Panc1 (cell line): ENCODE results near the gene GYPA. TPM values are rescaled to one million over a fixed set of nuclear protein-coding genes. Genes with fewer than 3 reads are reported as not detected.

Experiments
- ATAC-seq: fragments of 200-7000 bp; cut with Tn5 transposase; 2 replicates; pipeline ENCODE4 v1.9.1; 2020; ENCODE audit warnings: mild to moderate bottlenecking, moderate library complexity
- BruUV-seq: library from RNA; stranded (reverse); fragments of 400-500 nt; replicated peaks from 2 replicates; lab custom pipeline; 2021; lab: Mats Ljungman, UMichigan
- CTCF ChIA-PET: fragments of 300-600 bp; sonication (Branson Sonifier 250); formaldehyde crosslinking; loops from one replicate; lab custom pipeline; 2022; ENCODE audit warnings: antibody characterized with exemption; lab: Charles Lee
- POLR2A ChIA-PET: fragments of 300-600 bp; sonication (Branson Sonifier 250); formaldehyde crosslinking; loops from one replicate; lab custom pipeline; 2022; ENCODE audit warnings: antibody characterized with exemption; lab: Charles Lee
- DNase-seq: peaks from one replicate; pipeline ENCODE4 v3.0.0-alpha.2; 2010; ENCODE audit warnings: low read depth, low spot score
- H3K27ac ChIP-seq: 2 replicates; pipeline ENCODE4 v1.5.1; 2011; ENCODE audit warnings: mild to moderate bottlenecking, low read length, inconsistent platforms
- H3K27me3 ChIP-seq: fragments of 200-500 bp; sonication (Bioruptor generic); 2 replicates; pipeline ENCODE4 v1.6.0; 2014; ENCODE audit warnings: low read length, inconsistent platforms; ENCODE audit not compliant: control insufficient read depth, insufficient read depth
- H3K36me3 ChIP-seq: fragments of 200-500 bp; sonication (Bioruptor generic); 2 replicates; pipeline ENCODE4 v1.5.1; 2014; ENCODE audit warnings: inconsistent platforms, mild to moderate bottlenecking, low read length, moderate library complexity; ENCODE audit not compliant: control insufficient read depth, insufficient read depth
- H3K4me1 ChIP-seq: 2 replicates; pipeline ENCODE4 v1.5.1; 2011; ENCODE audit warnings: inconsistent platforms, mild to moderate bottlenecking, low read length, moderate library complexity; ENCODE audit not compliant: control insufficient read depth, insufficient read depth
- H3K4me3 ChIP-seq, 2 experiments: 2 replicates each; pipeline ENCODE4 v1.5.1; 2011 to 2012; ENCODE audit warnings: low read depth in 2 of 2, low read length in 2 of 2, mild to moderate bottlenecking in 2 of 2, inconsistent platforms in 1 of 2, moderate library complexity in 1 of 2
- H3K9me3 ChIP-seq: fragments of 200-500 bp; sonication (Bioruptor generic); 2 replicates; pipeline ENCODE4 v1.5.1; 2014; ENCODE audit warnings: low read depth, mild to moderate bottlenecking, inconsistent platforms, low read length, moderate library complexity; ENCODE audit not compliant: control insufficient read depth, insufficient read depth
- CTCF ChIP-seq: fragments of 450-650 bp; IDR thresholded peaks from 2 replicates; pipeline ENCODE4 v1.5.1; 2017; ENCODE audit warnings: mild to moderate bottlenecking
- POLR2AphosphoS5 ChIP-seq: IDR thresholded peaks from 2 replicates; pipeline ENCODE4 v1.6.1; 2012; ENCODE audit warnings: mild to moderate bottlenecking, low read depth, low read length, moderate library complexity
- REST ChIP-seq, 2 experiments: IDR thresholded peaks; 2 replicates each; pipeline ENCODE4 v1.6.1; 2011 to 2012; ENCODE audit warnings: low read depth in 2 of 2, control low read depth in 1 of 2, low read length in 1 of 2, mild to moderate bottlenecking in 1 of 2, moderate library complexity in 1 of 2; ENCODE audit not compliant: insufficient read depth in 1 of 2
- SIN3A ChIP-seq: IDR thresholded peaks from 2 replicates; pipeline ENCODE4 v1.6.1; 2012; ENCODE audit warnings: low read depth, mild to moderate bottlenecking, low read length, moderate library complexity, borderline replicate concordance; ENCODE audit not compliant: insufficient read depth
- TCF7L2 ChIP-seq: IDR thresholded peaks from 2 replicates; pipeline ENCODE4 v1.6.1; 2011; ENCODE audit warnings: mild to moderate bottlenecking, low read depth, low read length, inconsistent platforms
- in situ Hi-C: cut with HindIII; loops from 2 replicates; pipeline ENCODE4 v1.10.0; 2016; ENCODE audit warnings: low sequenced_read_pairs, low pct_unique_long_range_greater_than_20kb
- intact Hi-C: fragments of 100-400 bp; cut with micrococcal nuclease; formaldehyde crosslinking; loops from one replicate; pipeline ENCODE4 v1.10.0; 2022; ENCODE audit not compliant: unreplicated experiment
- total RNA-seq: library from RNA; stranded (reverse); gene quantifications from one replicate; pipeline ENCODE4 v1.2.1, GENCODE V29; 2021; ENCODE audit not compliant: unreplicated experiment

GYPA gene
- total RNA-seq, 1 experiment from 2014 or later = not detected

GRCh38 chr4:144174401-144175067, 34.0 kb upstream of the GYPA start:
- POLR2A ChIA-PET = no interaction called here
- Histone ChIP-seq H3K27ac (no peak overlapping the region), H3K4me1 (no peaks in the 10 kb centered on the region), H3K9me3 (no peaks in the 10 kb centered on the region), H3K27me3 (no peaks in the 10 kb centered on the region), H3K36me3 (no peaks in the 10 kb centered on the region), H3K4me3 (no peak overlapping the region)
- DNase-seq (peak; percentile 24), ATAC-seq (peak; percentile 56; the same call in 1 of the 2 replicates)
- no TSS peak for BruUV-seq
- in situ Hi-C loops = no loop called here
- TF ChIP-seq TCF7L2 (no peak), SIN3A (no peak), POLR2AphosphoS5 (no peak), REST (IDR thresholded peaks at IDR 0.05; ENCODE audit: insufficient read depth in 1 of 2, low read depth in 2 of 2, low read length in 1 of 2) (no peak), CTCF (peak; percentile 29; the same call in 1 of the 2 replicates)
- intact Hi-C loops = loop anchor here (2.0 to 10.0 kb wide), 2 partner anchors 610 to 886 kb away; no protein-coding TSS in a partner anchor
- CTCF ChIA-PET = interaction anchor here (0.7 kb wide), 1 partner anchor 958 kb away, joined by 4 read pairs; no protein-coding TSS in a partner anchor

GRCh38 chr4:144171697-144172096, 31.2 kb upstream of the GYPA start:
- ATAC-seq (no peak), DNase-seq (no peak)
- Histone ChIP-seq H3K4me3 (no peak overlapping the region), H3K4me1 (no peaks in the 10 kb centered on the region), H3K9me3 (no peaks in the 10 kb centered on the region), H3K36me3 (no peaks in the 10 kb centered on the region), H3K27me3 (no peaks in the 10 kb centered on the region), H3K27ac (no peak overlapping the region)
- ChIA-PET POLR2A (no interaction called here), CTCF (no interaction called here)
- no TSS peak for BruUV-seq
- no peak for TF ChIP-seq REST (IDR thresholded peaks at IDR 0.05; ENCODE audit: insufficient read depth in 1 of 2, low read depth in 2 of 2, low read length in 1 of 2)
- no peak for TF ChIP-seq POLR2AphosphoS5
- TF ChIP-seq TCF7L2 = no peak
- TF ChIP-seq SIN3A = no peak
- TF ChIP-seq CTCF = no peak
- in situ Hi-C loops = no loop called here
- intact Hi-C loops = loop anchor here (10.0 kb wide), 1 partner anchor 613 kb away; no protein-coding TSS in a partner anchor
